Testis (tissue), 2 donors: ENCODE measurements around the gene MYO1E.

ENCODE experiments used
- CTCF ChIP-seq, 3 experiments: fragments of 450-650 bp in 2 of 3; fragments of 200-600 bp in 1 of 3; sonication (generic) in 1 of 3; IDR thresholded peaks; one replicate each; pipeline ENCODE4 v1.5.1; 2016 to 2019; ENCODE audit warnings: antibody characterized with exemption in 3 of 3, mild to moderate bottlenecking in 2 of 3, moderate library complexity in 1 of 3
- POLR2A ChIP-seq: fragments of 450-650 bp; IDR thresholded peaks from one replicate; pipeline ENCODE4 v1.6.1; 2017; ENCODE audit warnings: antibody characterized with exemption, mild to moderate bottlenecking, moderate library complexity

- TF ChIP-seq POLR2A: no peak
- no peak for TF ChIP-seq CTCF (IDR thresholded peaks at IDR 0.05)
Observed at GRCh38 chr15:59300618-59301139, 72.0 kb downstream of the MYO1E start.
